WTC11 (cell line): ENCODE data around the gene MCEE. TPM values are rescaled to one million over a fixed set of nuclear protein-coding genes. Genes with fewer than 3 reads are reported as not detected.

Experiments
- ATF6 ChIP-seq: sonication (generic); formaldehyde crosslinking; IDR thresholded peaks from 2 replicates; pipeline ENCODE4 v1.8.1; 2023; ENCODE audit warnings: mild to moderate bottlenecking, missing genetic modification reagents
- CBFB ChIP-seq: sonication (generic); formaldehyde crosslinking; IDR thresholded peaks from 2 replicates; pipeline ENCODE4 v1.8.1; 2022; ENCODE audit warnings: mild to moderate bottlenecking, low read depth, missing genetic modification reagents
- CDX4 ChIP-seq: fragments of 250-450 bp; sonication (Bioruptor Pico); IDR thresholded peaks from 2 replicates; pipeline ENCODE4 v1.9.0; 2021; ENCODE audit warnings: moderate library complexity, mild to moderate bottlenecking, inconsistent platforms, borderline replicate concordance
- CREM ChIP-seq: sonication (generic); formaldehyde crosslinking; IDR thresholded peaks from 2 replicates; pipeline ENCODE4 v1.8.1; 2022; ENCODE audit warnings: mild to moderate bottlenecking, missing genetic modification reagents, moderate library complexity
- E2F5 ChIP-seq: sonication (generic); formaldehyde crosslinking; IDR thresholded peaks from 2 replicates; pipeline ENCODE4 v1.8.1; 2022; ENCODE audit warnings: mild to moderate bottlenecking, moderate library complexity, missing genetic modification reagents
- ELF4 ChIP-seq: sonication (generic); formaldehyde crosslinking; IDR thresholded peaks from 2 replicates; pipeline ENCODE4 v1.8.1; 2022; ENCODE audit warnings: low read depth, mild to moderate bottlenecking, moderate library complexity, missing genetic modification reagents
- EMX1 ChIP-seq: fragments of 250-450 bp; sonication (Bioruptor Pico); IDR thresholded peaks from 2 replicates; pipeline ENCODE4 v1.8.0; 2021; ENCODE audit warnings: mild to moderate bottlenecking
- FOXK1 ChIP-seq: sonication (generic); formaldehyde crosslinking; IDR thresholded peaks from 2 replicates; pipeline ENCODE4 v1.8.0; 2022; ENCODE audit warnings: mild to moderate bottlenecking, moderate library complexity, missing genetic modification reagents
- FOXP1 ChIP-seq: sonication (generic); formaldehyde crosslinking; IDR thresholded peaks from 2 replicates; pipeline ENCODE4 v1.8.0; 2022; ENCODE audit warnings: missing genetic modification reagents, mild to moderate bottlenecking, moderate library complexity, borderline replicate concordance
- GRHL2 ChIP-seq: fragments of 250-450 bp; sonication (Bioruptor Pico); IDR thresholded peaks from 2 replicates; pipeline ENCODE4 v1.8.0; 2022; ENCODE audit warnings: mild to moderate bottlenecking, moderate library complexity; ENCODE audit not compliant: insufficient replicate concordance, severe bottlenecking
- GTF2I ChIP-seq: fragments of 250-450 bp; sonication (Bioruptor Pico); conservative IDR thresholded peaks from 2 replicates; pipeline ENCODE4 v1.4.0; 2021; ENCODE audit warnings: mild to moderate bottlenecking
- MAX ChIP-seq: sonication (generic); formaldehyde crosslinking; IDR thresholded peaks from 2 replicates; pipeline ENCODE4 v1.8.0; 2022; ENCODE audit warnings: mild to moderate bottlenecking, missing genetic modification reagents
- MLX ChIP-seq: sonication (generic); formaldehyde crosslinking; IDR thresholded peaks from 2 replicates; pipeline ENCODE4 v1.8.1; 2023; ENCODE audit warnings: mild to moderate bottlenecking, missing genetic modification reagents, moderate library complexity
- NFATC4 ChIP-seq: fragments of 250-450 bp; sonication (Bioruptor Pico); IDR thresholded peaks from 2 replicates; pipeline ENCODE4 v1.9.0; 2021; ENCODE audit warnings: mild to moderate bottlenecking
- NFE2L1 ChIP-seq: sonication (generic); formaldehyde crosslinking; IDR thresholded peaks from 2 replicates; pipeline ENCODE4 v1.8.1; 2023; ENCODE audit warnings: missing genetic modification reagents
- NR1H2 ChIP-seq: sonication (generic); formaldehyde crosslinking; IDR thresholded peaks from 2 replicates; pipeline ENCODE4 v1.9.0; 2021; ENCODE audit warnings: mild to moderate bottlenecking, moderate library complexity, missing genetic modification reagents
- NR2C2 ChIP-seq: sonication (generic); formaldehyde crosslinking; IDR thresholded peaks from 2 replicates; pipeline ENCODE4 v1.8.0; 2022; ENCODE audit warnings: mild to moderate bottlenecking, missing genetic modification reagents
- NR3C1 ChIP-seq: sonication (generic); formaldehyde crosslinking; conservative IDR thresholded peaks from 2 replicates; pipeline ENCODE4 v1.8.1; 2023; ENCODE audit warnings: low read depth, mild to moderate bottlenecking, missing genetic modification reagents
- SOX15 ChIP-seq: fragments of 250-450 bp; sonication (Bioruptor Pico); IDR thresholded peaks from 2 replicates; pipeline ENCODE4 v1.9.0; 2021; ENCODE audit warnings: mild to moderate bottlenecking
- SP1 ChIP-seq: sonication (generic); formaldehyde crosslinking; conservative IDR thresholded peaks from 2 replicates; pipeline ENCODE4 v1.8.1; 2022; ENCODE audit warnings: missing genetic modification reagents
- TEAD1 ChIP-seq: sonication (generic); formaldehyde crosslinking; IDR thresholded peaks from 2 replicates; pipeline ENCODE4 v1.8.0; 2022; ENCODE audit warnings: mild to moderate bottlenecking, missing genetic modification reagents
- TEAD4 ChIP-seq: sonication (generic); formaldehyde crosslinking; IDR thresholded peaks from 2 replicates; pipeline ENCODE4 v1.8.0; 2022; ENCODE audit warnings: mild to moderate bottlenecking, missing genetic modification reagents
- ZBTB43 ChIP-seq: sonication (generic); formaldehyde crosslinking; IDR thresholded peaks from 2 replicates; pipeline ENCODE4 v1.8.1; 2023; ENCODE audit warnings: mild to moderate bottlenecking, missing genetic modification reagents
- ZMAT4 ChIP-seq: fragments of 250-450 bp; sonication (Bioruptor Pico); IDR thresholded peaks from 2 replicates; pipeline ENCODE4 v1.9.0; 2021; ENCODE audit warnings: mild to moderate bottlenecking
- ZNF219 ChIP-seq: sonication (generic); formaldehyde crosslinking; IDR thresholded peaks from 2 replicates; pipeline ENCODE4 v1.8.0; 2023; ENCODE audit warnings: missing genetic modification reagents, mild to moderate bottlenecking, borderline replicate concordance
- ZNF263 ChIP-seq: sonication (generic); formaldehyde crosslinking; IDR thresholded peaks from 2 replicates; pipeline ENCODE4 v1.8.1; 2022; ENCODE audit warnings: low read depth, mild to moderate bottlenecking, moderate library complexity, missing genetic modification reagents
- ZNF396 ChIP-seq: fragments of 250-450 bp; sonication (Bioruptor Pico); IDR thresholded peaks from 2 replicates; pipeline ENCODE4 v1.8.0; 2021; ENCODE audit warnings: mild to moderate bottlenecking, moderate library complexity, borderline replicate concordance
- ZNF416 ChIP-seq: fragments of 250-450 bp; sonication (Bioruptor Pico); IDR thresholded peaks from 2 replicates; pipeline ENCODE4 v1.9.0; 2021; ENCODE audit warnings: mild to moderate bottlenecking, inconsistent platforms
- ZNF532 ChIP-seq: fragments of 250-450 bp; sonication (Bioruptor Pico); IDR thresholded peaks from 2 replicates; pipeline ENCODE4 v1.9.0; 2021; ENCODE audit warnings: mild to moderate bottlenecking, borderline replicate concordance
- ZSCAN18 ChIP-seq: fragments of 250-450 bp; sonication (Bioruptor Pico); IDR thresholded peaks from 2 replicates; pipeline ENCODE4 v2.1.2; 2022; ENCODE audit warnings: mild to moderate bottlenecking, moderate library complexity
- total RNA-seq: library from RNA; stranded (reverse); gene quantifications from 3 replicates; pipeline ENCODE4 v1.2.3, GENCODE V29; 2021

MCEE gene
- total RNA-seq, 1 experiment from 2014 or later: 18.7 TPM

- no peak for TF ChIP-seq ATF6 (CRISPR knock-in tag)
- no peak for TF ChIP-seq GTF2I (CRISPR knock-in tag)
- TF ChIP-seq ZNF396: no peak
- TF ChIP-seq ZMAT4: no peak
- peak; percentile 73; the same call in 1 of the 2 replicates for TF ChIP-seq ZBTB43
- TF ChIP-seq NR1H2 (CRISPR knock-in tag): no peak
- TF ChIP-seq NR2C2 (CRISPR knock-in tag): no peak
- peak; percentile 74; the same call in 1 of the 2 replicates for TF ChIP-seq FOXK1
- TF ChIP-seq ZSCAN18 (CRISPR knock-in tag): no peak
- no peak for TF ChIP-seq EMX1
- no peak for TF ChIP-seq NFATC4 (CRISPR knock-in tag)
- TF ChIP-seq MAX (CRISPR knock-in tag): no peak
- TF ChIP-seq CREM: no peak
- no peak for TF ChIP-seq CBFB (CRISPR knock-in tag)
- TF ChIP-seq CDX4: no peak
- no peak for TF ChIP-seq ZNF416 (CRISPR knock-in tag)
- TF ChIP-seq TEAD4: no peak
- no peak for TF ChIP-seq NFE2L1 (CRISPR knock-in tag)
- TF ChIP-seq ZNF263: no peak
- TF ChIP-seq GRHL2 (CRISPR knock-in tag): no peak
- TF ChIP-seq MLX: no peak
- TF ChIP-seq ZNF219: no peak
- TF ChIP-seq SP1: no peak
- no peak for TF ChIP-seq ZNF532 (CRISPR knock-in tag)
- no peak for TF ChIP-seq E2F5 (CRISPR knock-in tag)
- no peak for TF ChIP-seq SOX15 (CRISPR knock-in tag)
- TF ChIP-seq NR3C1: no peak
- TF ChIP-seq ELF4 (CRISPR knock-in tag): no peak
- TF ChIP-seq TEAD1 (CRISPR knock-in tag): no peak; the same call in 1 of the 2 replicates
- peak; percentile 48; the same call in 1 of the 2 replicates for TF ChIP-seq FOXP1 (CRISPR knock-in tag)
Measured at GRCh38 chr2:71129902-71130151, 202 bp downstream of the MCEE start (continued).
